SJCRH30 (cell line): ENCODE measurements around the gene MKNK1. TPM values are rescaled to one million over a fixed set of nuclear protein-coding genes. Genes with fewer than 3 reads are reported as not detected.

Source experiments
- DNase-seq, 2 experiments: peaks; one replicate each; pipeline ENCODE4 v3.0.0-alpha.2; 2015 to 2020
- H3K27ac ChIP-seq: fragments of 250-450 bp; sonication (Bioruptor Pico); 2 replicates; pipeline ENCODE4 v1.5.1; 2020; ENCODE audit warnings: mild to moderate bottlenecking, moderate library complexity
- H3K27me3 ChIP-seq: fragments of 250-450 bp; sonication (Bioruptor Pico); 2 replicates; pipeline ENCODE4 v1.5.1; 2020; ENCODE audit warnings: mild to moderate bottlenecking, moderate library complexity
- H3K36me3 ChIP-seq: fragments of 250-450 bp; sonication (Bioruptor Pico); 2 replicates; pipeline ENCODE4 v1.5.1; 2020; ENCODE audit warnings: mild to moderate bottlenecking, moderate library complexity
- H3K4me1 ChIP-seq: fragments of 250-450 bp; sonication (Bioruptor Pico); 2 replicates; pipeline ENCODE4 v1.5.1; 2020; ENCODE audit warnings: mild to moderate bottlenecking, moderate library complexity
- H3K4me3 ChIP-seq: fragments of 250-450 bp; sonication (Bioruptor Pico); 2 replicates; pipeline ENCODE4 v1.5.1; 2020; ENCODE audit warnings: mild to moderate bottlenecking, moderate library complexity
- H3K9me3 ChIP-seq: fragments of 250-450 bp; sonication (Bioruptor Pico); replicated peaks from 2 replicates; pipeline ENCODE4 v1.5.1; 2020; ENCODE audit warnings: mild to moderate bottlenecking, moderate library complexity
- total RNA-seq: library from RNA; depleted of rRNA; stranded (reverse); fragments of >200 nt; shearing (Covaris generic); gene quantifications from 2 replicates; pipeline ENCODE4 v1.2.3, GENCODE V29; 2014

Gene MKNK1
- total RNA-seq, 1 experiment from 2014 or later = 25.1 TPM

- Histone ChIP-seq H3K27me3 (no peaks in the 10 kb centered on the region), H3K27ac (no peak overlapping the region), H3K4me3 (no peak overlapping the region), H3K9me3 (no peaks in the 10 kb centered on the region), H3K4me1 (no peaks in the 10 kb centered on the region), H3K36me3 (no peaks in the 10 kb centered on the region)
- no peak for DNase-seq
Observed at GRCh38 chr1:46569884-46570725, 34.0 kb downstream of the MKNK1 start.

GRCh38 chr1:46569116-46569515, 35.0 kb downstream of the MKNK1 start:
- Histone ChIP-seq H3K4me3 (no peak overlapping the region), H3K4me1 (no peaks in the 10 kb centered on the region), H3K27ac (no peak overlapping the region), H3K9me3 (no peaks in the 10 kb centered on the region), H3K36me3 (no peaks in the 10 kb centered on the region), H3K27me3 (no peaks in the 10 kb centered on the region)
- no peak for DNase-seq

GRCh38 chr1:46568461-46568891, 35.6 kb downstream of the MKNK1 start:
- no peaks in the 10 kb centered on the region for H3K9me3 ChIP-seq
- no peak overlapping the region for H3K4me3 ChIP-seq

GRCh38 chr1:46563341-46563740, 40.7 kb downstream of the MKNK1 start:
- Histone ChIP-seq H3K27ac (no peak overlapping the region), H3K27me3 (no peaks in the 10 kb centered on the region), H3K9me3 (no peaks in the 10 kb centered on the region), H3K36me3 (no peaks in the 10 kb centered on the region), H3K4me1 (no peaks in the 10 kb centered on the region), H3K4me3 (no peak overlapping the region)
- no peak for DNase-seq

More at GRCh38 chr1:46568461-46568891, 35.6 kb downstream of the MKNK1 start:
- H3K27me3 ChIP-seq = no peaks in the 10 kb centered on the region
- DNase-seq = no peak
- no peak overlapping the region for H3K27ac ChIP-seq
- no peaks in the 10 kb centered on the region for H3K4me1 ChIP-seq
- H3K36me3 ChIP-seq = no peaks in the 10 kb centered on the region

GRCh38 chr1:46562498-46562897, 41.6 kb downstream of the MKNK1 start:
- no peaks in the 10 kb centered on the region for H3K36me3 ChIP-seq
- H3K27ac ChIP-seq = no peak overlapping the region
- no peak for DNase-seq
- H3K4me1 ChIP-seq = no peaks in the 10 kb centered on the region
- no peaks in the 10 kb centered on the region for H3K27me3 ChIP-seq
- H3K4me3 ChIP-seq = no peak overlapping the region
- H3K9me3 ChIP-seq = no peaks in the 10 kb centered on the region

GRCh38 chr1:46558966-46559365, 45.1 kb downstream of the MKNK1 start:
- no peaks in the 10 kb centered on the region for H3K4me1 ChIP-seq
- H3K27ac ChIP-seq = no peak overlapping the region
- DNase-seq = no peak
- no peaks in the 10 kb centered on the region for H3K9me3 ChIP-seq
- H3K27me3 ChIP-seq = no peaks in the 10 kb centered on the region
- no peak overlapping the region for H3K4me3 ChIP-seq
- no peaks in the 10 kb centered on the region for H3K36me3 ChIP-seq

- DNase-seq = no peak
- Histone ChIP-seq H3K4me3 (no peak overlapping the region), H3K4me1 (no peaks in the 10 kb centered on the region), H3K9me3 (no peaks in the 10 kb centered on the region), H3K27me3 (no peaks in the 10 kb centered on the region), H3K27ac (no peak overlapping the region), H3K36me3 (no peaks in the 10 kb centered on the region)
Observed at GRCh38 chr1:46558141-46558963, 45.7 kb downstream of the MKNK1 start.

- no peak overlapping the region for H3K27ac ChIP-seq
- no peak overlapping the region for H3K4me3 ChIP-seq
- H3K36me3 ChIP-seq = no peaks in the 10 kb centered on the region
- DNase-seq = no peak
- H3K9me3 ChIP-seq = no peaks in the 10 kb centered on the region
- no peaks in the 10 kb centered on the region for H3K4me1 ChIP-seq
- no peaks in the 10 kb centered on the region for H3K27me3 ChIP-seq
Observed at GRCh38 chr1:46557403-46557802, 46.7 kb downstream of the MKNK1 start.

- no peaks in the 10 kb centered on the region for H3K36me3 ChIP-seq
- H3K4me3 ChIP-seq = no peak overlapping the region
- H3K4me1 ChIP-seq = no peaks in the 10 kb centered on the region
- no peaks in the 10 kb centered on the region for H3K9me3 ChIP-seq
- H3K27me3 ChIP-seq = no peaks in the 10 kb centered on the region
- no peak for DNase-seq
- no peak overlapping the region for H3K27ac ChIP-seq
Observed at GRCh38 chr1:46556822-46557221, 47.2 kb downstream of the MKNK1 start.

- Histone ChIP-seq H3K27me3 (no peaks in the 10 kb centered on the region), H3K27ac (no peak overlapping the region), H3K4me3 (no peak overlapping the region), H3K36me3 (no peaks in the 10 kb centered on the region), H3K9me3 (no peaks in the 10 kb centered on the region), H3K4me1 (no peaks in the 10 kb centered on the region)
- DNase-seq = no peak
Observed at GRCh38 chr1:46555826-46556619, 48.0 kb downstream of the MKNK1 start.

- Histone ChIP-seq H3K27me3 (no peaks in the 10 kb centered on the region), H3K27ac (no peak overlapping the region), H3K4me1 (no peaks in the 10 kb centered on the region), H3K4me3 (no peak overlapping the region), H3K36me3 (no peaks in the 10 kb centered on the region), H3K9me3 (no peaks in the 10 kb centered on the region)
- no peak for DNase-seq
Observed at GRCh38 chr1:46554597-46555381, 49.3 kb downstream of the MKNK1 start.

- Histone ChIP-seq H3K27me3 (no peaks in the 10 kb centered on the region), H3K4me3 (no peak overlapping the region), H3K9me3 (no peaks in the 10 kb centered on the region), H3K36me3 (no peaks in the 10 kb centered on the region), H3K27ac (no peak overlapping the region), H3K4me1 (no peaks in the 10 kb centered on the region)
- DNase-seq = no peak
Observed at GRCh38 chr1:46554236-46554596, 49.9 kb downstream of the MKNK1 start.

- no peaks in the 10 kb centered on the region for H3K4me1 ChIP-seq
- no peaks in the 10 kb centered on the region for H3K27me3 ChIP-seq
- H3K4me3 ChIP-seq = no peak overlapping the region
- H3K9me3 ChIP-seq = no peaks in the 10 kb centered on the region
- H3K27ac ChIP-seq = no peak overlapping the region
- H3K36me3 ChIP-seq = no peaks in the 10 kb centered on the region
- DNase-seq = no peak
Observed at GRCh38 chr1:46553506-46553905, 50.6 kb downstream of the MKNK1 start.
